GM19372 (cell line): Measurements from ENCODE around the gene ZMYND10.

Experiments
- ATAC-seq: cut with Tn5 transposase; IDR thresholded peaks from one replicate; pipeline ENCODE4 v1.9.1; 2021; ENCODE audit warnings: mild to moderate bottlenecking, low read depth, moderate library complexity; ENCODE audit not compliant: unreplicated experiment

ZMYND10 gene

DNA sequence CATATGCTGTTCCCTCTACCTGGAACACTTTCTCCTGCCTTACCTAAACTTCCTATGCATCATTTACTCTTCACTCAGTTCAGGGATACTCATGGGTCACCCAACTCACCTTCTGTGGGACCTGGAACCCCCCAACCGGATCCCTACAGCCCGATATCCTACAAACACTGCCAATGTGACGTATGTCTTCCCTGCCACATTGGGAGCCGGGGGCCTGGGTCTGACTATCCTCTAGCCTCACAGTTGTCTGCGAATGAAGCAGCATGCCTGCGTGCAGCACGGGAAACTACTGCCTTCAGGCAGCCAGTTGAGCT lies 4.6 kb upstream of the ZMYND10 start:
- ATAC-seq: no peak

GRCh38 chr3:50347187-50347813 lies 1.8 kb upstream of the ZMYND10 start:
- no peak for ATAC-seq

GRCh38 chr3:50345008-50345407 lies 524 bp downstream of the ZMYND10 start:
- ATAC-seq: no peak

GRCh38 chr3:50342813-50343633 lies 2.5 kb downstream of the ZMYND10 start:
- no peak for ATAC-seq

GRCh38 chr3:50341996-50342650 lies 3.4 kb downstream of the ZMYND10 start:
- no peak for ATAC-seq

GRCh38 chr3:50341537-50341936 lies 4.0 kb downstream of the ZMYND10 start:
- no peak for ATAC-seq

DNA sequence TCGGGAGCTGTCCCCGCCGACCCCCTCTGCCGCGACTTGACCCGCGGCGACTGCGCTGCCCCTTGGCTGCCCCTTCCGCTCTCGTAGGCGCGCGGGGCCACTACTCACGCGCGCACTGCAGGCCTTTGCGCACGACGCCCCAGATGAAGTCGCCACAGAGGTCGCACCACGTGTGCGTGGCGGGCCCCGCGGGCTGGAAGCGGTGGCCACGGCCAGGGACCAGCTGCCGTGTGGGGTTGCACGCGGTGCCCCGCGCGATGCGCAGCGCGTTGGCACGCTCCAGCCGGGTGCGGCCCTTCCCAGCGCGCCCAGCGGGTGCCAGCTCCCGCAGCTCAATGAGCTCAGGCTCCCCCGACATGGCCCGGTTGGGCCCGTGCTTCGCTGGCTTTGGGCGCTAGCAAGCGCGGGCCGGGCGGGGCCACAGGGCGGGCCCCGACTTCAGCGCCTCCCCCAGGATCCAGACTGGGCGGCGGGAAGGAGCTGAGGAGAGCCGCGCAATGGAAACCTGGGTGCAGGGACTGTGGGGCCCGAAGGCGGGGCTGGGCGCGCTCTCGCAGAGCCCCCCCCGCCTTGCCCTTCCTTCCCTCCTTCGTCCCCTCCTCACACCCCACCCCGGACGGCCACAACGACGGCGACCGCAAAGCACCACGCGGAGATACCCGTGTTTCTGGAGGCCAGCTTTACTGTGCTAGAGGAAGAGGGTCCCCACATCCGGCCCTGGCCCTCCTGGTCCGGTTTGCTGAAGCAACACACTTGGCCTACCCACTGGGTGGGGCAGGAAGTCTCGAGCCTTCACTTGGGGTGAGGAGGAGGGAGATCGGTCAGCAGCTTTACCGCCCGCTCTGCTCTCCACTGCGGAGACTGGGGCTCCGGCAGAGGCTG lies 4.8 kb downstream of the ZMYND10 start, which contains the start of gene RASSF1:
TSS of gene RASSF1 (minus strand) at position 389 of the 882 bp plus-strand sequence. CDS start at position 358, 31 bp downstream.
- ATAC-seq: no peak

DNA sequence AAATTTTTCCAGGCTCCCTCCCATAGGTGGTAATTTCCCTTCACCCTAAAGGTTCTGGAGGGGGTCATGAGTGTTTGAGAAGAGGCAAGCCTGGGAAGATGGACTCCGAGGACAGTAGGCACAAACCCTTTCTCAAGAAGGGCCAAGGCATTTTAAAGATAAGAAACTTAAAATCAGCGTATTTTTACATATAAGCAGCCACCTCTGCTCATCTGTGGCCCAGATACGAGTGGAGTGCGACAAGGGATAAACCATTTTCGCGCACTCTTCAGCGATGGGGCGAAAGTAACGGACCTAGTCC lies 5.4 kb downstream of the ZMYND10 start:
- no peak for ATAC-seq

DNA sequence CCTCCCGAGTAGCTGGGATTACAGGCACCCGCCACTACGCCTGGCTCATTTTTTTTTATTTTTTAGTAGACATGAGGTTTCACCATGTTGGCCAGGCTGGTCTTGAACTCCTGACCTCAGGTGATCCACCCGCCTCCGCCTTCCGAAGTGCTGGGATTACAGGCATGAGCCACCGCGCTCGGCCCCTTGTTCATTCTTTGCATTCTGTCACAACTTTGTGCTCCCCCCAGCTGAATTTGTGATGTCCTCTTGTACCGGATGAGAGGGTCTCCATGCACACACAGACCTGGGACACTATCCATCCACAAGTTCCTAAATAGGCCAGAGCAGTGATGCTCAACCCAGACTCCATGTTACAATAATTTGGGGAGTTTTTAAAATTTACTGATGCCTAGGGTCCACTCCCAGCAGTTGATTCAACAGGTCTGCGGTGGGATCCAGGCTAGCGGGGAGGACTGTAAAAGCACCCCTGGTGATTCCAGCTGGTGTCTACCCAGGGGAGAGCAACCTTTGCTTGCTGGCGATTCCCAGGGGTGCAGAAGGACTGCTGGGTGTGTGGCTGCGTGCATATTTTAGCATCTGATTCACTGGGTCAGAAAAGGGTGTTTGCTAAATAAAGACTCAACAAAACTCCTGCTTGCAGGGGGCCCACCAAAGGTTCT lies 5.9 kb downstream of the ZMYND10 start:
- no peak for ATAC-seq

DNA sequence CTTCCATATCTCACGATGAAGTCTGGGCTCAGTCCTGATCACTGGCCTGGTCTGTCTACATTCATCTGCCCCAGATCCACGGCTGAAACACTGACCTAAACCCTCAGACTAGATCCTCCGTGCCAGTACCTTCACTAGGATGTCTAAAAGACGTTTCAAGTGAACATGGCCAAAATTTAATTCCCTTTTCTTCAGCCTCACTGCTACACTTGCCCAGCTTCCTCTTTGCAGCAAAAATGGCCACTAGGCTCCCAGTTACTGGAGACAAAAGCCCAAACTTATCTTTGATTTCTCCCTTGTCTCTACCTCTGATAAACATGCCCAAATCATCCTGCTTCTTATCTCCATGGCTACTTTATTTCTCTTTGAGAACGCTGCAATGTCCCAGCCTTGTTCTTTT lies 6.6 kb downstream of the ZMYND10 start:
- no peak for ATAC-seq

- ATAC-seq: peak; percentile 67
Observed at GRCh38 chr3:50337175-50337861, 8.2 kb downstream of the ZMYND10 start.

GRCh38 chr3:50336452-50337174 lies 8.9 kb downstream of the ZMYND10 start:
- peak; percentile 33 for ATAC-seq

GRCh38 chr3:50334339-50335075 lies 11.0 kb downstream of the ZMYND10 start:
- ATAC-seq: no peak

GRCh38 chr3:50333744-50334328 lies 11.7 kb downstream of the ZMYND10 start:
- no peak for ATAC-seq

DNA sequence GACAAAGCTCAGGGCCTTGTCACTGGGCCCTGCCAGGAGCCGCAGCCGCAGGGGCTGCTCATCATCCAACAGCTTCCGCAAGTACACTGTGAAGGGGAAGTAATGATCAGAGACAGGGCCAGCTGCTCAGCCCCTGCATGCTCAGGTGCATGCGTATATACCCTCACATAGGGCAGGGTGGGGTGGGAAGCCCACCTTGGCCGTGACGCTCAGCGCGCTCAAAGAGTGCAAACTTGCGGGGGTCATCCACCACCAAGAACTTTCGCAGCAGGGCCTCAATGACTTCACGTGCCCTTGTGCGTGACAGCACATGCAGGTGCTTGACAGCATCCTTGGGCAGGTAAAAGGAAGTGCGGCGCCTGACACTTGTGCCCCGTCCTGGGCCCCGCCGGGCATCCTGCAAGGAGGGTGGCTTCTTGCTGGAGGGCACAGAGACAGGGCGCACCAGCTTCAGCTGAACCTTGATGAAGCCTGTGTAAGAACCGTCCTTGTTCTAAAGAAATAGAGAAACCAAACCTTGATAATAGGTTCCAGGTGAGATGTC lies 14.1 kb downstream of the ZMYND10 start:
- ATAC-seq: no peak

GRCh38 chr3:50330330-50330729 lies 15.2 kb downstream of the ZMYND10 start:
- ATAC-seq: no peak

DNA sequence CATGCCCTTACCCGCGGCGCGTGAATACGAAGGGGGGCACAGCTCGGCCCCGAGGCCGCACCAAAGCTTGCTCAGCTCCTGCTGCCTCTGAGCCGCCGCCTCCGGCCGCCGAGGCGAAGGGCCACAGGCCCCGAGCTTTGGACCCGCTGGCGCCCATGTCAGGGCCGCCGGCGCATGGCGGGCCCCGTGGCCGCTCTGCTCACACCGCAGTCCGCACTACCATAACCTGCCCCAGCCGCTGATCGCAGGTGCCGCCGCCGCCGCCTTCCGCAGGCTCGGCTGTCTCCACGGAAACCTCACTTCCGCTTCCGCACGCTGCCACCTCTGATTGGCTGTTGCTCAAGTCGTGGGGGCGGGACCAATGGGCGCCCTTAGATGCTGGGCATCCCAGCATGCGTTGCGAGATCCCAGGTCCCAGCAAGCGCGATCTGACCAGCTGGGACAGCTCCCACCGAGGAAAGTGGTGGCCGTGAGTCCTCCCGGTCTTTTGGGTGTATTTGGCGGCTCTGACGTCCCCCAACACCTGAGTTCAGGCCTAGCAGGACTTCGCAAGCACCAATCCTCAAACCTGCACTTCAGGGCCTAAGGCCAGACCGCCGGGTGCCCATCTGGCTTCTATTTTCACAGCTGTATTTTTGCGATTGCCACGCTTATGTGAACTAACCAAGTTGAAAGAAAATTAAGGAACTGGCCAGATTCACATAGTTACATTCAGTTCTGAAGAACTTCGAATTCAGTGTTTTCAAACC lies 17.4 kb downstream of the ZMYND10 start, which contains the start of gene TUSC2:
TSS of gene TUSC2 (minus strand) at position 281 of the 749 bp plus-strand sequence. CDS start at position 157, 124 bp downstream.
- peak; percentile 89 for ATAC-seq
